Activated CD4-positive, alpha-beta T cell treated with anti-CD3 and anti-CD28 coated beads, Interleukin-2, amount 10 ng/mL, durations not matched to agents 7 days and 5 days (primary cell): Measurements from ENCODE around the gene HNF1A. TPM values are rescaled to one million over a fixed set of nuclear protein-coding genes. Genes with fewer than 3 reads are reported as not detected.

Experiments used
- CTCF ChIA-PET: fragments of 350-600 bp; sonication (Branson Sonifier 250); formaldehyde crosslinking; loops from one replicate; lab custom pipeline; 2021; ENCODE audit warnings: antibody characterized with exemption; lab: Charles Lee
- POLR2A ChIA-PET: fragments of 350-600 bp; sonication (Branson Sonifier 250); formaldehyde crosslinking; loops from one replicate; lab custom pipeline; 2021; ENCODE audit warnings: antibody characterized with exemption; lab: Charles Lee
- DNase-seq: peaks from one replicate; pipeline ENCODE4 v3.0.0-alpha.2; 2020
- H3K27ac Mint-ChIP-seq: one replicate; pipeline ENCODE4 v1.8.0; 2021; ENCODE audit warnings: mild to moderate bottlenecking, moderate library complexity, mixed read lengths
- H3K27me3 Mint-ChIP-seq: one replicate; pipeline ENCODE4 v1.8.0; 2021; ENCODE audit warnings: mixed read lengths
- H3K36me3 Mint-ChIP-seq: one replicate; pipeline ENCODE4 v1.8.0; 2021; ENCODE audit warnings: low read depth, mixed read lengths
- H3K4me1 Mint-ChIP-seq: one replicate; pipeline ENCODE4 v1.8.0; 2021; ENCODE audit warnings: mixed read lengths
- H3K4me3 Mint-ChIP-seq: one replicate; pipeline ENCODE4 v1.8.0; 2021; ENCODE audit warnings: mild to moderate bottlenecking, moderate library complexity, mixed read lengths
- H3K9me3 Mint-ChIP-seq: one replicate; pipeline ENCODE4 v1.8.0; 2021; ENCODE audit warnings: mixed read lengths
- total RNA-seq, 2 experiments: library from RNA; stranded (reverse); gene quantifications; one replicate each; pipeline ENCODE4 v1.2.3, GENCODE V29; 2021

HNF1A gene
- total RNA-seq, 2 experiments from 2014 or later = not detected

DNA sequence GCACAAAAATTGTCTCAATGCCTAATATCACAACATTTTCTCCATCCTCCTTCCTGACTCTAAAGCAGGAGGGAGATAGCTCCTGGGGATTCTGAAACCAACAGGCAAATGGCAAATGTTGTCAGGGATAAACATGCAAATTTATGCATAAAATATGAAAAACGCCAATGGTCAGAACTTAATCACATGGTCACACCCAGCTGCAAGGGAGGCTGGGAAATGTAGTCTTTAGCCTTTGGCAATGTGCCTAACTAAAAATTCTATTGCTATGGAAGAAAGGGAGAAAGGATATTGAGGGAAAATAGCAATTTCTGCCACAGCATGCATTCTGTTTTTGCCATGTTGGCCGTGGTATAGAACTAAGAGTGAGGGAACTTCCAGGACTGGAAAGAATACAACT, 72.4 kb downstream of the HNF1A start:
- CTCF ChIA-PET = interaction anchor here (1.9 to 3.9 kb wide), 2 partner anchors 9 to 13 kb away, joined by 11 to 17 read pairs; partner anchors contain the start of gene OASL
- DNase-seq = no peak

More for the DNA sequence above, 72.4 kb downstream of the HNF1A start:
- no peak overlapping the region for H3K4me3 Mint-ChIP-seq
- H3K36me3 Mint-ChIP-seq = no peaks in the 10 kb centered on the region
- no peaks in the 10 kb centered on the region for H3K9me3 Mint-ChIP-seq
- H3K4me1 Mint-ChIP-seq = peaks cover 10% of the 10 kb centered on the region
- peaks cover 11% of the 10 kb centered on the region for H3K27me3 Mint-ChIP-seq
- POLR2A ChIA-PET = no interaction called here
- no peak overlapping the region for H3K27ac Mint-ChIP-seq

Other genes with a start within 250 kb of the HNF1A start
- 10 to 100 TPM; 31.9 to 43.0 TPM for gene SPPL3, start 74.2 kb upstream of the HNF1A start, total RNA-seq
- gene C12orf43, start 37.9 kb downstream of the HNF1A start, total RNA-seq = 10 to 100 TPM; 17.6 to 20.2 TPM
- gene OASL, start 60.7 kb downstream of the HNF1A start, total RNA-seq = 10 to 100 TPM; 28.5 to 34.2 TPM
- gene P2RX7, start 154.3 kb downstream of the HNF1A start, total RNA-seq = 10 to 100 TPM; 19.8 to 21.4 TPM
- gene P2RX4, start 231.6 kb downstream of the HNF1A start, total RNA-seq = 10 to 100 TPM; 52.7 to 56.2 TPM